HFFc6 (cell line): Measurements from ENCODE around the gene RDH13. TPM values are rescaled to one million over a fixed set of nuclear protein-coding genes. Genes with fewer than 3 reads are reported as not detected.

Experiments
- DNase-seq: peaks from one replicate; pipeline ENCODE4 v3.0.0-alpha.2; 2018
- H3K27ac Mint-ChIP-seq: 2 replicates; pipeline ENCODE4 v1.8.0; 2020; ENCODE audit warnings: mild to moderate bottlenecking, mixed read lengths
- H3K27me3 Mint-ChIP-seq: 2 replicates; pipeline ENCODE4 v1.8.0; 2021; ENCODE audit warnings: mild to moderate bottlenecking, moderate library complexity, mixed read lengths; ENCODE audit not compliant: insufficient read depth
- H3K36me3 Mint-ChIP-seq: 2 replicates; pipeline ENCODE4 v1.8.0; 2021; ENCODE audit warnings: low read depth, mixed read lengths
- H3K4me1 Mint-ChIP-seq: 2 replicates; pipeline ENCODE4 v1.8.0; 2020; ENCODE audit warnings: low read depth, mixed read lengths
- H3K4me3 Mint-ChIP-seq: 2 replicates; pipeline ENCODE4 v1.8.0; 2020; ENCODE audit warnings: mild to moderate bottlenecking, moderate library complexity, mixed read lengths
- H3K9me3 Mint-ChIP-seq: 2 replicates; pipeline ENCODE4 v1.8.0; 2020; ENCODE audit warnings: mild to moderate bottlenecking, mixed read lengths
- total RNA-seq, 6 experiments: library from RNA; stranded (reverse); fragmentation: NEBNext Ultra II Directional; extraction: Animal tissue kit (Norgen Biotek cat#: 25700); gene quantifications; 2 replicates in 1 of 6; 3 replicates in 5 of 6; pipeline ENCODE4 v1.2.3, GENCODE V29; 2021
- TF ChIP-seq, protein P1 (sequence below): fragments of 200-600 bp; sonication (generic); IDR thresholded peaks from 2 replicates; pipeline ENCODE4 v1.5.0; 2021; ENCODE audit warnings: antibody characterized with exemption, mild to moderate bottlenecking

Gene RDH13
- total RNA-seq, 6 experiments from 2014 or later: 2.4 to 3.3 (median 2.8) TPM

DNA sequence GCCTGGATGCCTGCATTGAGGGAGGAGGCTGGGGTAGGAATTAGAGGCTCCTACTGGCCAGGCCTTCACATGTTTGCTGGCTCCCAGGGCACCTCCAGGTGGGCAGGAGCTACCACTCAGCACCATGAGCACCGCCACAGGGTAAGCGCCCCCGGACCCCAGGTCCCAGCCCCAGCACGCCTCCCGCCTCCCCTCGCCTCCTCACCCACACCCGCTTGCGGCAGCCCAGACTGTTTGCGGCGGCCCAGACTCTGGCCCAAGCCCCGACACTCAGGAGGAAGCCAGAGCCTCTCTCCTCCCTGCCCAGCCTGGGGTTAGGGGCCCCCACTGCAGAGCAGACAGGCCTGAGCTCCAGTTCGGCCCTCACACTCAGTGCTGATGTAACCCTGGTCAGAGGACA lies 13.4 kb upstream of the RDH13 start:
- H3K4me3 Mint-ChIP-seq: no peak overlapping the region
- H3K4me1 Mint-ChIP-seq: peaks cover 11% of the 10 kb centered on the region
- no peak overlapping the region for H3K27ac Mint-ChIP-seq
- peaks cover 4% of the 10 kb centered on the region; the same call in 1 of the 2 replicates for H3K36me3 Mint-ChIP-seq
- TF ChIP-seq, protein P1, sequence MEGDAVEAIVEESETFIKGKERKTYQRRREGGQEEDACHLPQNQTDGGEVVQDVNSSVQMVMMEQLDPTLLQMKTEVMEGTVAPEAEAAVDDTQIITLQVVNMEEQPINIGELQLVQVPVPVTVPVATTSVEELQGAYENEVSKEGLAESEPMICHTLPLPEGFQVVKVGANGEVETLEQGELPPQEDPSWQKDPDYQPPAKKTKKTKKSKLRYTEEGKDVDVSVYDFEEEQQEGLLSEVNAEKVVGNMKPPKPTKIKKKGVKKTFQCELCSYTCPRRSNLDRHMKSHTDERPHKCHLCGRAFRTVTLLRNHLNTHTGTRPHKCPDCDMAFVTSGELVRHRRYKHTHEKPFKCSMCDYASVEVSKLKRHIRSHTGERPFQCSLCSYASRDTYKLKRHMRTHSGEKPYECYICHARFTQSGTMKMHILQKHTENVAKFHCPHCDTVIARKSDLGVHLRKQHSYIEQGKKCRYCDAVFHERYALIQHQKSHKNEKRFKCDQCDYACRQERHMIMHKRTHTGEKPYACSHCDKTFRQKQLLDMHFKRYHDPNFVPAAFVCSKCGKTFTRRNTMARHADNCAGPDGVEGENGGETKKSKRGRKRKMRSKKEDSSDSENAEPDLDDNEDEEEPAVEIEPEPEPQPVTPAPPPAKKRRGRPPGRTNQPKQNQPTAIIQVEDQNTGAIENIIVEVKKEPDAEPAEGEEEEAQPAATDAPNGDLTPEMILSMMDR: no peak
- H3K27me3 Mint-ChIP-seq: peaks cover 18% of the 10 kb centered on the region
- peaks cover 6% of the 10 kb centered on the region for H3K9me3 Mint-ChIP-seq
- DNase-seq: no peak

DNA sequence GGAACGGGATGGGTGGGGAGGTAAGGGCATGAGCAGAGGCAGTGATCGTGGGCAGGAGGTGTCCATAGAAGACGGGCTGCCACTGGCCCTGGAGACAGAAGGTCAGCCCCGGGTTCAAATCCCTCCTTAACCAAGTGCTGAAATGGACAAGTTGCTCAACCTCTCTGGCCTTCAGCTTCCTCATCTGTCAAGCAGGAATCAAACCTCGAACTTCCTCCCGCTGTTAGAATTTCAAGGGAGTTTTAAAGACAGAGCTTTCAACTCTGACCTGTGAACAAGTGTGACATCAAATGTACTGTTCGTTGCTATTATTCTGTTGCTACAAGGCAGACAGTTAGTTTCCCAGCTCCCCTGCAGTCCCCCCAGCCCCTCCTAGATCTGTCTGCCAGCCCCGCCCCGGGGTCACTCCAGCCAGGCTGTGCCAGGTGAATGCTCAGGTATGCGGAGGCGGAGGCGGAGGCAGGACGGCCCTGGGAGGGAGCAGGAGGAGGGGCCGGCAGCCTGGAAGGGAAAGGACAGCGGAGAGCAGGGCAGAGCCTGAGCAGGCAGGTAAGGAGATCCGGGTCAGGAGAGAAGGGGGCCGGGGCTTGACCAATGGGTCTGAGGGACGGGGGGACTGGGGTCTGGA lies 12.5 kb upstream of the RDH13 start, which contains the start of gene EPS8L1:
TSS of gene EPS8L1 (plus strand) at position 499 of the 628 bp plus-strand sequence. CDS start 576 bp downstream, outside the sequence.
- Mint-ChIP-seq H3K27me3 (peaks cover 15% of the 10 kb centered on the region), H3K4me3 (no peak within 1 kb of the TSS), H3K9me3 (peaks cover 4% of the 10 kb centered on the region), H3K27ac (no peak within 1 kb of the TSS), H3K4me1 (peaks cover 13% of the 10 kb centered on the region), H3K36me3 (peaks cover 4% of the 10 kb centered on the region; the same call in 1 of the 2 replicates)
- DNase-seq: no peak
- TF ChIP-seq, protein P1: no peak

DNA sequence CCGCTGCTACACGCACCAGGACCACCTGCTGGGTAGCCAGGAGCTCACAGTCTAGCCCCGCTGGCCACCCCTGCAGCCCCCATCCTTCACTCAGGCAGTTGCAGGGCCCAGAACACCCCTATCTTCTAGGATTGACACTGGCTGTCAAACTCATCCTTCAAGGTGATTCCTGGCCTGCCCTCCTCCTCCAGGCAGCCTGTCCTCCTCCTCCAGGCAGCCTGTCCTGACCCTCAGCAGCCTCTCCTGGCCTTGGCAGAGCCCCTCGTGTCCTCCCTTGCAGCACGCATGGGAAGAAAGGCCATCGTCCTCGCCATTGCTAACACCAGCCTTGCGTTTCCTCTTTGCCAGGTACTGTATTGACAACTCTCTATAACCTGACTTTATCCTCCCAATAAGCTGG lies 9.0 kb upstream of the RDH13 start:
- Mint-ChIP-seq H3K27ac (no peak overlapping the region), H3K36me3 (peaks cover 4% of the 10 kb centered on the region; the same call in 1 of the 2 replicates), H3K4me3 (no peak overlapping the region), H3K27me3 (peaks cover 27% of the 10 kb centered on the region), H3K4me1 (peaks cover 15% of the 10 kb centered on the region), H3K9me3 (no peaks in the 10 kb centered on the region)
- TF ChIP-seq, protein P1: no peak
- DNase-seq: no peak

DNA sequence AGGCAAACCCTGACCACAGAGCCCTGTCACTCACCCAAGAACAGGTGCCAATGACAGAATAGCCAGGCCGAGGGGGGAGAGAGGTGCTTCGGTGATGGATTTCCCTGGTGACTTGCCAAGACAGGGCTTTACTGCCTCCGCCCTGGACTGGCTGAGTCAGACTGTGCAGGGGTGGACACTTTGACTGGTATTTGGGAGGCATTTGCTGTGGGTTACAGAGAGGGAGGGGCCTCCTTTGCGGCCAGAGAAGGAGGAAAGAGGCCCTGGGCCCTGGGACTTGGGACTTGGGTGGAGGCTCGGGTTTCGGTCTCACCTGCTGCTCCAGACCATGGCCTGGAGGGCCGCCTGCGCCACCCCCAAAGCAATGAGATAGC lies 8.2 kb upstream of the RDH13 start:
- peaks cover 24% of the 10 kb centered on the region for H3K27me3 Mint-ChIP-seq
- no peak overlapping the region for H3K4me3 Mint-ChIP-seq
- no peak overlapping the region for H3K27ac Mint-ChIP-seq
- DNase-seq: peak; percentile 57
- TF ChIP-seq, protein P1: no peak
- H3K9me3 Mint-ChIP-seq: no peaks in the 10 kb centered on the region
- H3K4me1 Mint-ChIP-seq: peaks cover 15% of the 10 kb centered on the region
- H3K36me3 Mint-ChIP-seq: peaks cover 4% of the 10 kb centered on the region; the same call in 1 of the 2 replicates

DNA sequence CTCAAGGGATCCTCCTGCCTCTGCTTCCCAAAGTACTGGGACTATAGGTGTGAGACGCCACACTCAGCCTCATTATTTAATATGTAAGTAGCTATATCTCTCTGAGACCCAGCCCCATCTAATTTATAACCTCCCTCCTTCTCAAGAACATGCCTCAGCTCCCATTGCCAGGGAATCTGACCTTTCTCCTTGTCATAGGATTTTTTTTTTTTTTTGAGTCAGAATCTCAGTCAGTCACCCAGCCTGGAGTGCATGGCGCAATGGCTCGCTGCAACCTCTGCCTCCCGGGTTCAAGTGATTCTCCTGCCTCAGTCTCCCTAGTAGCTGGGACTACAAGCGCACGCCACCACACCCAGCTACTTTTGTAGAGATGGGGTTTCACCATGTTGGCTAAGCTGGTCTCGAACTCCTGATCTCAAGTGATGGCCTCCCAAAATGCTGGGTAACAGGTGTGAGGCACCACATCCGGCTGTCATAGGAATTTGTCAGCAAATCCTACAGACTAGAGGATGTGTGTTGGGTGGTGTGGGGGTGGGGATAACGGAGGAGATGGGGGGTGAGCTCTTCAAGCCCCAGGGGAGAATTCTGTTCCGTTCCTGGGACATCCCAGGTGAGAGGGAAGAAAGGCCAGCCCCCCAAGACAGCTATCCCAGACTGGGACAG lies 7.6 kb upstream of the RDH13 start:
- H3K4me1 Mint-ChIP-seq: peaks cover 15% of the 10 kb centered on the region
- H3K9me3 Mint-ChIP-seq: no peaks in the 10 kb centered on the region
- peaks cover 23% of the 10 kb centered on the region for H3K27me3 Mint-ChIP-seq
- H3K4me3 Mint-ChIP-seq: no peak overlapping the region
- H3K36me3 Mint-ChIP-seq: peaks cover 4% of the 10 kb centered on the region; the same call in 1 of the 2 replicates
- DNase-seq: no peak
- H3K27ac Mint-ChIP-seq: no peak overlapping the region
- TF ChIP-seq, protein P1: no peak
